K562 (cell line): ENCODE data around the gene TAL1. TPM values are rescaled to one million over a fixed set of nuclear protein-coding genes. Genes with fewer than 3 reads are reported as not detected.

ENCODE experiments used
- ARNT ChIP-seq, 2 experiments: fragments of 450-650 bp; IDR thresholded peaks; 2 replicates each; pipeline ENCODE4 v1.6.1; 2016; ENCODE audit warnings: mild to moderate bottlenecking in 1 of 2
- CBFA2T2 ChIP-seq: fragments of 450-650 bp; conservative IDR thresholded peaks from 2 replicates; pipeline ENCODE4 v1.6.1; 2017; ENCODE audit warnings: mild to moderate bottlenecking
- DACH1 ChIP-seq: fragments of 450-650 bp; IDR thresholded peaks from 2 replicates; pipeline ENCODE4 v1.6.1; 2018; ENCODE audit not compliant: partially characterized antibody
- DIDO1 ChIP-seq: fragments of 450-650 bp; IDR thresholded peaks from 2 replicates; pipeline ENCODE4 v1.6.1; 2016; ENCODE audit warnings: low read depth, missing biosample characterization, missing genetic modification characterization
- ESRRA ChIP-seq: fragments of 450-650 bp; IDR thresholded peaks from 2 replicates; pipeline ENCODE4 v1.6.1; 2014; ENCODE audit warnings: low read depth, mild to moderate bottlenecking, moderate library complexity, borderline replicate concordance
- KDM4B ChIP-seq, 2 experiments: fragments of 450-650 bp in 1 of 2; sonication (generic) in 1 of 2; IDR thresholded peaks; 2 replicates each; pipeline ENCODE4 v1.6.1; 2016 to 2017; ENCODE audit warnings: borderline replicate concordance in 2 of 2, antibody characterized with exemption in 1 of 2, low read depth in 1 of 2, mild to moderate bottlenecking in 1 of 2
- MEF2A ChIP-seq: IDR thresholded peaks from 2 replicates; pipeline ENCODE4 v1.6.1; 2011; ENCODE audit warnings: low read depth, mild to moderate bottlenecking, low read length, moderate library complexity; ENCODE audit not compliant: control insufficient read depth
- TEAD1 ChIP-seq, 2 experiments: fragments of 450-650 bp in 1 of 2; sonication (generic) in 1 of 2; formaldehyde crosslinking; IDR thresholded peaks; 2 replicates each; pipeline versions ENCODE4 v1.4.0 to v1.8.0; 2020 to 2022; ENCODE audit warnings: mild to moderate bottlenecking in 2 of 2, missing genetic modification reagents in 1 of 2
- TOE1 ChIP-seq, 2 experiments: fragments of 450-650 bp in 1 of 2; sonication (generic) in 1 of 2; formaldehyde crosslinking in 1 of 2; IDR thresholded peaks; 2 replicates each; pipeline versions ENCODE4 v1.7.1 to v1.8.0; 2016 to 2022; ENCODE audit warnings: borderline replicate concordance in 2 of 2, mild to moderate bottlenecking in 2 of 2, antibody characterized with exemption in 1 of 2, inconsistent platforms in 1 of 2, low read depth in 1 of 2, missing genetic modification reagents in 1 of 2, moderate library complexity in 1 of 2
- polyA plus RNA-seq, 8 experiments: library from polyadenylated mRNA; depleted of rRNA in 4 of 8; stranded (reverse) in 5 of 8; unstranded in 3 of 8; fragments of >200 nt; fragmentation: Nextera tagmentation in 2 of 8; fragmentation: Illumina TruSeq in 1 of 8; extraction: Ambion mirVana in 2 of 8; extraction: Trizol in 1 of 8; gene quantifications; 2 replicates each; pipeline versions ENCODE4 v1.2.1 to v1.2.3, GENCODE V29; 2011 to 2014; ENCODE audit warnings: inconsistent platforms in 1 of 8, missing spikeins in 1 of 8
- total RNA-seq, 7 experiments: library from RNA; depleted of rRNA in 6 of 7; stranded (reverse); fragments of >200 nt in 6 of 7; fragmentation: Illumina TruSeq in 2 of 7; extraction: Trizol in 2 of 7; gene quantifications; 2 replicates each; pipeline versions ENCODE4 v1.2.1 to v1.2.3, GENCODE V29; 2011 to 2021; ENCODE audit warnings: low replicate concordance in 1 of 7
- TF ChIP-seq, protein P1 (sequence below): sonication (generic); formaldehyde crosslinking; IDR thresholded peaks from 2 replicates; pipeline ENCODE4 v1.8.0; 2022; ENCODE audit warnings: mild to moderate bottlenecking, missing genetic modification reagents
- TF ChIP-seq, protein P2 (sequence below), 2 experiments: fragments of 250-450 bp in 1 of 2; fragments of 450-650 bp in 1 of 2; sonication (Bioruptor Pico) in 1 of 2; IDR thresholded peaks; 2 replicates each; pipeline versions ENCODE4 v1.6.1 to v1.8.0; 2016 to 2021; ENCODE audit warnings: mild to moderate bottlenecking in 2 of 2, moderate library complexity in 2 of 2, missing compliant biosample characterization in 1 of 2, missing genetic modification characterization in 1 of 2
- TF ChIP-seq, protein P3 (sequence below): sonication (generic); formaldehyde crosslinking; IDR thresholded peaks from 2 replicates; pipeline ENCODE4 v1.8.1; 2023; ENCODE audit warnings: mild to moderate bottlenecking, missing genetic modification reagents

The TAL1 gene
- total and polyA plus RNA-seq, 9 of the 15 experiments (the other 6 are each of a cell fraction or from before 2014, with no cell fraction given): 18.5 to 106 (median 59.7) TPM

DNA sequence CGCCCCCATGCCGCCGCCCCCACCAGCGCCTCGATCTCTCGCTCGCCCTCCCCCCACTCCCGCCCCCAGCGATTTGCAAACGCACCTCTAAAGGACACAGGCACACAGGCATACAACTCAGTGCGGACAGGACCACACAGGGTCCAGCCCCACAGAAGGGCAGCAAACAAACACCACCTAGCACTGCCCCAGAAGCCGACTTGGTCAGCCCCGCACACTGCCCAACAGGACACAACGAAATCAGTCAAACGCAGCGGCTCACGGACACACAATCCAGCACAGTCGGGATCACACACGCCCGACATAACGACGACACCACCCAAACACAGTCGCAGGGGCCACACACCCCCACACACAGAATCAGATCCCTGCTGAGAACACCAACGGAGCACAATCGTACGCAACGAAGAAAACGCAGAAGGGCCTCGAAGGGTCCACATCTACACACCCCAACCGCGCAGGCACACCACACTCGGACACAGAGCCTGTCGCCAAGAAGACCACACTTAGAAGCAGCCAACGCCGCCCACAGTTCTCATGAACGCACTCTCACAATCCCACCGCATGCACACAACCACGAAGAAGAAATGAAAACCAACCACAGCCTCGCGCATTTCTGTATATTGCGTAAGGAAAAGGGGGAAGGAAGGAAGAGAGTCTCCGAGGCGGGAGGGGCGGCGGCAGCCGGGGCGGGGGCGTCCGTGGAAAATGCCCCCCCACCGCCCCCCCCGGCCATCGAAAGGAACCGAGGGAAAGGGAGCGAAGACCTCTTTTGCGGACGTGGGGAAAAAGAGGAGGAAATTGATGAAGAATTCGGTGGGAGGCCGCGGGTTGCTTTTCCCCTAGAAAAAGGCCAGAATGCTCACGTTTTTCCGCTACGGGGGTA is 481 bp downstream of the TAL1 start (continued):
- TF ChIP-seq MEF2A (no peak), TEAD1 (CRISPR knock-in tag; IDR thresholded peaks at IDR 0.05) (0 out of 4 replicates have a peak, but pooled peaks of 1 of the 2 experiments have one; percentile 25), ESRRA (peak; percentile 62; the same call in 1 of the 2 replicates), DIDO1 (tag) (no peak), ARNT (IDR thresholded peaks at IDR 0.05) (peak; percentile 74 to 86; a peak in 2 of 4 replicates), TOE1 (IDR thresholded peaks at IDR 0.05; ENCODE audit: borderline replicate concordance) (peak; percentile 81), TOE1 (CRISPR knock-in tag; IDR thresholded peaks at IDR 0.05; ENCODE audit: borderline replicate concordance, low read depth) (peak; percentile 74; the same call in 1 of the 2 replicates), DACH1 (peak; percentile 5), KDM4B (IDR thresholded peaks at IDR 0.05; ENCODE audit: borderline replicate concordance in 2 of 2, low read depth in 1 of 2) (0 out of 4 replicates have a peak, but pooled peaks of 1 of the 2 experiments have one; percentile 20), CBFA2T2 (peak; percentile 1; the same call in 1 of the 2 replicates)
- TF ChIP-seq, protein P1, sequence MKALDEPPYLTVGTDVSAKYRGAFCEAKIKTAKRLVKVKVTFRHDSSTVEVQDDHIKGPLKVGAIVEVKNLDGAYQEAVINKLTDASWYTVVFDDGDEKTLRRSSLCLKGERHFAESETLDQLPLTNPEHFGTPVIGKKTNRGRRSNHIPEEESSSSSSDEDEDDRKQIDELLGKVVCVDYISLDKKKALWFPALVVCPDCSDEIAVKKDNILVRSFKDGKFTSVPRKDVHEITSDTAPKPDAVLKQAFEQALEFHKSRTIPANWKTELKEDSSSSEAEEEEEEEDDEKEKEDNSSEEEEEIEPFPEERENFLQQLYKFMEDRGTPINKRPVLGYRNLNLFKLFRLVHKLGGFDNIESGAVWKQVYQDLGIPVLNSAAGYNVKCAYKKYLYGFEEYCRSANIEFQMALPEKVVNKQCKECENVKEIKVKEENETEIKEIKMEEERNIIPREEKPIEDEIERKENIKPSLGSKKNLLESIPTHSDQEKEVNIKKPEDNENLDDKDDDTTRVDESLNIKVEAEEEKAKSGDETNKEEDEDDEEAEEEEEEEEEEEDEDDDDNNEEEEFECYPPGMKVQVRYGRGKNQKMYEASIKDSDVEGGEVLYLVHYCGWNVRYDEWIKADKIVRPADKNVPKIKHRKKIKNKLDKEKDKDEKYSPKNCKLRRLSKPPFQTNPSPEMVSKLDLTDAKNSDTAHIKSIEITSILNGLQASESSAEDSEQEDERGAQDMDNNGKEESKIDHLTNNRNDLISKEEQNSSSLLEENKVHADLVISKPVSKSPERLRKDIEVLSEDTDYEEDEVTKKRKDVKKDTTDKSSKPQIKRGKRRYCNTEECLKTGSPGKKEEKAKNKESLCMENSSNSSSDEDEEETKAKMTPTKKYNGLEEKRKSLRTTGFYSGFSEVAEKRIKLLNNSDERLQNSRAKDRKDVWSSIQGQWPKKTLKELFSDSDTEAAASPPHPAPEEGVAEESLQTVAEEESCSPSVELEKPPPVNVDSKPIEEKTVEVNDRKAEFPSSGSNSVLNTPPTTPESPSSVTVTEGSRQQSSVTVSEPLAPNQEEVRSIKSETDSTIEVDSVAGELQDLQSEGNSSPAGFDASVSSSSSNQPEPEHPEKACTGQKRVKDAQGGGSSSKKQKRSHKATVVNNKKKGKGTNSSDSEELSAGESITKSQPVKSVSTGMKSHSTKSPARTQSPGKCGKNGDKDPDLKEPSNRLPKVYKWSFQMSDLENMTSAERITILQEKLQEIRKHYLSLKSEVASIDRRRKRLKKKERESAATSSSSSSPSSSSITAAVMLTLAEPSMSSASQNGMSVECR (CRISPR knock-in tag): peak; percentile 51; the same call in 1 of the 2 replicates
- TF ChIP-seq, protein P2, sequence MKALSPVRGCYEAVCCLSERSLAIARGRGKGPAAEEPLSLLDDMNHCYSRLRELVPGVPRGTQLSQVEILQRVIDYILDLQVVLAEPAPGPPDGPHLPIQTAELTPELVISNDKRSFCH (CRISPR knock-in tag; IDR thresholded peaks at IDR 0.05): no peak
- TF ChIP-seq, protein P2 (tag; IDR thresholded peaks at IDR 0.05): peak; percentile 67; the same call in 1 of the 2 replicates
- TF ChIP-seq, protein P3, sequence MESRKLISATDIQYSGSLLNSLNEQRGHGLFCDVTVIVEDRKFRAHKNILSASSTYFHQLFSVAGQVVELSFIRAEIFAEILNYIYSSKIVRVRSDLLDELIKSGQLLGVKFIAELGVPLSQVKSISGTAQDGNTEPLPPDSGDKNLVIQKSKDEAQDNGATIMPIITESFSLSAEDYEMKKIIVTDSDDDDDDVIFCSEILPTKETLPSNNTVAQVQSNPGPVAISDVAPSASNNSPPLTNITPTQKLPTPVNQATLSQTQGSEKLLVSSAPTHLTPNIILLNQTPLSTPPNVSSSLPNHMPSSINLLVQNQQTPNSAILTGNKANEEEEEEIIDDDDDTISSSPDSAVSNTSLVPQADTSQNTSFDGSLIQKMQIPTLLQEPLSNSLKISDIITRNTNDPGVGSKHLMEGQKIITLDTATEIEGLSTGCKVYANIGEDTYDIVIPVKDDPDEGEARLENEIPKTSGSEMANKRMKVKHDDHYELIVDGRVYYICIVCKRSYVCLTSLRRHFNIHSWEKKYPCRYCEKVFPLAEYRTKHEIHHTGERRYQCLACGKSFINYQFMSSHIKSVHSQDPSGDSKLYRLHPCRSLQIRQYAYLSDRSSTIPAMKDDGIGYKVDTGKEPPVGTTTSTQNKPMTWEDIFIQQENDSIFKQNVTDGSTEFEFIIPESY (CRISPR knock-in tag): no peak
